ENCODE results near the gene HLA-DPB1. TPM values are rescaled to one million over a fixed set of nuclear protein-coding genes. Genes with fewer than 3 reads are reported as not detected.

HLA-DPB1 gene
- total and polyA plus RNA-seq, 2 of the 4 experiments (the other 2 are of a cell fraction), result 7.7 to 10.7 TPM

- H3K36me3 ChIP-seq (ENCODE audit: control insufficient read depth, insufficient read depth, low read length), result 0 out of 2 replicates have a peak, but pooled peaks cover 1% of the 10 kb centered on the region
- H2BK120ac ChIP-seq (ENCODE audit: low read depth, low read length), result no peak overlapping the region
- H4K91ac ChIP-seq (ENCODE audit: insufficient read depth, low read depth, low read length), result no peak overlapping the region
- no peak overlapping the region for H3K4ac ChIP-seq (ENCODE audit: low read depth, low read length)
- H3K27ac ChIP-seq (ENCODE audit: insufficient read depth, low read length), result no peak overlapping the region
- no peak overlapping the region for H3K18ac ChIP-seq (ENCODE audit: low read depth, low read length)
- no peak overlapping the region for H2BK15ac ChIP-seq (ENCODE audit: low read depth, low read length)
- H2AFZ ChIP-seq (replicated peaks; ENCODE audit: low read length, poor library complexity), result no peak overlapping the region
- in situ Hi-C loops (cut with MboI; ENCODE audit: low sequenced_read_pairs) (no loop called here), dilution Hi-C loops (cut with HindIII; ENCODE audit: low sequenced_read_pairs, unreplicated experiment) (no loop called here), intact Hi-C loops (cut with micrococcal nuclease) (no loop called here)
- ChIA-PET CTCF (no interaction called here), POLR2A (ENCODE audit: unreplicated experiment) (no interaction called here)
- no peaks in the 10 kb centered on the region; the same call in 1 of the 2 replicates for H3K9me1 ChIP-seq (ENCODE audit: insufficient read depth, low read length)
- no peak overlapping the region for H3K56ac ChIP-seq (ENCODE audit: extremely low read depth, insufficient read depth, low read length)
- H3K4me1 ChIP-seq (ENCODE audit: control insufficient read depth, insufficient read depth, low read length), result no peaks in the 10 kb centered on the region
- no peak overlapping the region for H3K23ac ChIP-seq (ENCODE audit: low read depth, low read length)
- H3K27me3 ChIP-seq (ENCODE audit: control insufficient read depth, insufficient read depth, low read length), result peaks cover 16% of the 10 kb centered on the region
- H4K8ac ChIP-seq (ENCODE audit: low read depth in 2 of 2, low read length in 2 of 2), result no peak overlapping the region
- no peak overlapping the region for H2AK9ac ChIP-seq (replicated peaks; ENCODE audit: low read depth, low read length, poor library complexity)
- no peaks in the 10 kb centered on the region for H3K9me3 ChIP-seq (ENCODE audit: control insufficient read depth, insufficient read depth, low read length)
- ATAC-seq (ENCODE audit: low read depth), result no peak
- no peak overlapping the region for H3K14ac ChIP-seq (replicated peaks; ENCODE audit: low read depth, low read length)
- DNase-seq, result no peak
- H3K9ac ChIP-seq (ENCODE audit: low read depth, low read length), result no peak overlapping the region
- no peak overlapping the region for H2BK20ac ChIP-seq (ENCODE audit: low read depth, low read length)
- TF ChIP-seq CEBPB (IDR thresholded peaks at IDR 0.05; ENCODE audit: low read depth, low read length) (no peak), RAD21 (IDR thresholded peaks at IDR 0.05; ENCODE audit: low read length) (no peak), ELK1 (IDR thresholded peaks at IDR 0.05; ENCODE audit: borderline replicate concordance, low read depth, low read length) (no peak), POLR2A (IDR thresholded peaks at IDR 0.05; ENCODE audit: low read depth, low read length) (no peak), USF2 (IDR thresholded peaks at IDR 0.05; ENCODE audit: low read depth, low read length) (no peak), RCOR1 (IDR thresholded peaks at IDR 0.05; ENCODE audit: insufficient replicate concordance, low read length) (no peak), RFX5 (IDR thresholded peaks at IDR 0.05; ENCODE audit: low read depth, low read length) (no peak)
- no peaks in the 10 kb centered on the region for H3K79me1 ChIP-seq (ENCODE audit: low read depth in 1 of 2, low read length in 2 of 2)
- no peak overlapping the region for H3K4me2 ChIP-seq (ENCODE audit: low read depth, low read length)
- 73% methylated on average over 1 of the region's 8 CpGs; no CpG with 5 or more reads in 1 of the 2 experiments for WGBS, 2 experiments (ENCODE audit: extremely low coverage in 2 of 2, insufficient read length in 1 of 2)
- no TSS peak for BruUV-seq (replicated peaks)
- no peak overlapping the region for H4K5ac ChIP-seq (ENCODE audit: low read depth, low read length)
- no peak overlapping the region for H2BK5ac ChIP-seq (ENCODE audit: low read depth, low read length, poor library complexity, severe bottlenecking)
- H3K4me3 ChIP-seq (ENCODE audit: insufficient read depth, low read depth, low read length), result no peak overlapping the region
- no peak overlapping the region for H2AK5ac ChIP-seq (ENCODE audit: low read depth, low read length)
- no peaks in the 10 kb centered on the region for H4K20me1 ChIP-seq (ENCODE audit: insufficient read depth, low read length)
Observed at GRCh38 chr6:33085627-33086026, 9.8 kb downstream of the HLA-DPB1 start.

All from IMR-90 (cell line).